A549 (cell line): ENCODE data around the gene ARL10.

Experiments
- CHD4 ChIP-seq: fragments of 200-600 bp; sonication (generic); IDR thresholded peaks from 2 replicates; pipeline ENCODE4 v1.6.1; 2016; ENCODE audit warnings: antibody characterized with exemption, mild to moderate bottlenecking, borderline replicate concordance
- CTCF ChIP-seq: fragments of >200 bp; sonication (Bioruptor Twin); formaldehyde crosslinking; IDR thresholded peaks from 3 replicates; pipeline ENCODE4 v1.5.1; 2016
- ELK1 ChIP-seq: fragments of 150-350 bp; IDR thresholded peaks from 2 replicates; pipeline ENCODE4 v1.6.1; 2014; ENCODE audit warnings: low read depth, mild to moderate bottlenecking, low read length
- EP300 ChIP-seq, 2 experiments: fragments of >200 bp; sonication (Bioruptor Twin); formaldehyde crosslinking; IDR thresholded peaks; 2 replicates in 1 of 2; 3 replicates in 1 of 2; pipeline ENCODE4 v1.6.1; 2016 to 2017
- HES2 ChIP-seq: fragments of >200 bp; sonication (Bioruptor Twin); formaldehyde crosslinking; IDR thresholded peaks from 2 replicates; pipeline ENCODE4 v1.6.1; 2016
- JUN ChIP-seq, 2 experiments: fragments of >200 bp; sonication (Bioruptor Twin); formaldehyde crosslinking; IDR thresholded peaks; 2 replicates in 1 of 2; 3 replicates in 1 of 2; pipeline ENCODE4 v1.6.1; 2016 to 2017
- PBX3 ChIP-seq: IDR thresholded peaks from 2 replicates; pipeline ENCODE4 v1.6.1; 2012
- POLR2AphosphoS2 ChIP-seq: conservative IDR thresholded peaks from 2 replicates; pipeline ENCODE4 v1.6.1; 2012; ENCODE audit warnings: low read length, improper control_type of control experiment, inconsistent platforms
- USF2 ChIP-seq: fragments of 450-650 bp; IDR thresholded peaks from 2 replicates; pipeline ENCODE4 v1.6.1; 2014; ENCODE audit warnings: antibody characterized with exemption

- TF ChIP-seq JUN (IDR thresholded peaks at IDR 0.05) (no peak), CTCF (no peak), POLR2AphosphoS2 (no peak), USF2 (no peak), HES2 (no peak), CHD4 (no peak), EP300 (IDR thresholded peaks at IDR 0.05) (no peak), ELK1 (no peak), PBX3 (no peak)
Measured at GRCh38 chr5:176356179-176356566, 9.1 kb upstream of the ARL10 start.
